Smooth muscle cell of the umbilical artery (primary cell): ENCODE measurements around the gene ETV1. TPM values are rescaled to one million over a fixed set of nuclear protein-coding genes. Genes with fewer than 3 reads are reported as not detected.

ENCODE experiments used
- total RNA-seq: library from RNA; depleted of rRNA; stranded (reverse); fragments of >200 nt; gene quantifications from 2 replicates; pipeline ENCODE4 v1.2.3, GENCODE V29; 2014

ETV1 gene
- total RNA-seq: 6.8 and 7.8 TPM in 2 replicates

DNA sequence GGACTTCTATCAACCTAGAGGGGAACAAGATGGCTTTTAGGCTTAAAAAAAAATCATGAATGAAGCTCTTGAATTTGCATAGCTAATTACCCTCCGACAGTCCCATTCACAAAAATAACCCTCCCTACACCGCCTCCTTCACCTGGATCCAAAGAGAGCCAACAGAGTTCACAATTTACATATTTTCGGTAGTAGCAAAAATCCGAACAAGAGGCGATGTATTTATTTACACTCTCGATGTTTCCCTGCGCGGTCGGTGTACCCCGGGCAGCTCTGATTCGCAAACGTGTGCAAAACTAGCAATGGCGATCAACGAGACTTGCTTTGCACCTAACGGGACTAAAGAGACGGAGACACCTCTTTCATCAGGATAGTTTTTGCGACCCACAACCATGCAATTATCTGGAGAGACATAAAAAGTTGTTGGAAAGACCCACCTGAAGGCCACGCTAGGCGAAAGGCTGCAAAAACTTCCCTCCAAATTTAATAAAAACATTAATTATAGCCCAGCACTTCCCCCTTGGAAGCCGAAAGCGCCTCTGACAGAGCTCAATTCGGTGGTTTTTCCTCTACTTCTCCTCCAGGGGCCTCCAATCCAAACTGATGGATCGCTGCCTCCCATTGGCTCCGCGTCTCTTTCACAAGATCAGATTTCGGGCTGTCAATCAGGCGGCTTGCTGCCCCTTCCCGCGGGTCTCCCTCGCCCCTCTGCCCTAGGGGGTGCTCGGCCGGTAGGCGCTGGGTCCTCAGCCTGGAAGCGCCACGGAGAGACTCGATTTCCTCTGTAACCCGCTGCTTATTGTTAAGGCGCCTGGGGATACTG is at the start of gene ETV1:
TSS of gene ETV1 (minus strand) at position 541 of the 823 bp plus-strand sequence. CDS start 614 bp downstream, outside the sequence.

